HEK293 (cell line): Measurements from ENCODE around the gene SLC22A13.
A peak's percentile ranks its signal among the peaks of the same experiment; 100 is the strongest.
"Not testable (repeated sequence)": the region's sequence is repeated elsewhere in the genome, so short reads cannot be mapped to it uniquely, and the experiment has no call there.

Experiments
- CTCF ChIA-PET: fragments of 350-600 bp; formaldehyde crosslinking; extraction: SDS; loops from one replicate; lab custom pipeline; 2021; ENCODE audit warnings: antibody characterized with exemption; lab: Yijun Ruan, JAX
- POLR2A ChIA-PET: fragments of 300-600 bp; formaldehyde crosslinking; extraction: SDS; loops from one replicate; lab custom pipeline; 2020; ENCODE audit warnings: antibody characterized with exemption, inconsistent platforms; lab: Yijun Ruan, JAX
- H3K27ac ChIP-seq: fragments of 200-500 bp; sonication (Bioruptor generic); 2 replicates; pipeline ENCODE4 v1.5.1; 2014; ENCODE audit warnings: low read depth, low read length, control low read depth, inconsistent platforms; ENCODE audit errors: extremely low read depth
- H3K36me3 ChIP-seq, 2 experiments: fragments of 200-500 bp in 1 of 2; sonication (Bioruptor generic) in 1 of 2; 1 replicate in 1 of 2; 2 replicates in 1 of 2; pipeline ENCODE4 v1.5.1; 2014 to 2017; ENCODE audit warnings: inconsistent platforms in 2 of 2, low read length in 2 of 2; ENCODE audit not compliant: control insufficient read depth in 2 of 2, insufficient read depth in 1 of 2
- H3K4me1 ChIP-seq: fragments of 200-500 bp; sonication (Bioruptor generic); 2 replicates; pipeline ENCODE4 v1.5.1; 2014; ENCODE audit warnings: mild to moderate bottlenecking, low read length, inconsistent platforms; ENCODE audit not compliant: control insufficient read depth, insufficient read depth
- H3K4me3 ChIP-seq: 2 replicates; pipeline ENCODE4 v1.5.1; 2011; ENCODE audit warnings: low read depth, mild to moderate bottlenecking, control low read depth, low read length, moderate library complexity
- H3K9me3 ChIP-seq: fragments of 200-500 bp; sonication (Bioruptor generic); 2 replicates; pipeline ENCODE4 v1.5.1; 2014; ENCODE audit warnings: low read depth, low read length, inconsistent platforms; ENCODE audit not compliant: control insufficient read depth, insufficient read depth
- KLF7 ChIP-seq: fragments of 450-650 bp; formaldehyde crosslinking; IDR thresholded peaks from 2 replicates; pipeline ENCODE4 v1.5.1; 2016; ENCODE audit warnings: missing biosample characterization, missing genetic modification characterization, borderline replicate concordance
- ZBTB8A ChIP-seq: fragments of 450-650 bp; formaldehyde crosslinking; IDR thresholded peaks from 2 replicates; pipeline ENCODE4 v1.5.1; 2016; ENCODE audit warnings: missing biosample characterization, missing genetic modification characterization
- ZFP37 ChIP-seq: fragments of 450-650 bp; formaldehyde crosslinking; IDR thresholded peaks from 2 replicates; pipeline ENCODE4 v1.5.1; 2016; ENCODE audit warnings: missing biosample characterization, missing genetic modification characterization
- ZNF140 ChIP-seq: fragments of 450-650 bp; formaldehyde crosslinking; IDR thresholded peaks from 2 replicates; pipeline ENCODE4 v1.5.1; 2016; ENCODE audit warnings: missing biosample characterization, missing genetic modification characterization
- ZNF202 ChIP-seq: fragments of 450-650 bp; formaldehyde crosslinking; IDR thresholded peaks from 2 replicates; pipeline ENCODE4 v1.5.1; 2016; ENCODE audit warnings: missing biosample characterization, missing genetic modification characterization, borderline replicate concordance
- ZNF223 ChIP-seq: fragments of 450-650 bp; formaldehyde crosslinking; IDR thresholded peaks from 2 replicates; pipeline ENCODE4 v1.5.1; 2016; ENCODE audit warnings: missing biosample characterization, missing genetic modification characterization
- ZNF266 ChIP-seq: fragments of 450-650 bp; formaldehyde crosslinking; IDR thresholded peaks from 2 replicates; pipeline ENCODE4 v1.5.1; 2016; ENCODE audit warnings: missing biosample characterization, missing genetic modification characterization, low read depth
- ZNF292 ChIP-seq: fragments of 450-650 bp; formaldehyde crosslinking; IDR thresholded peaks from 2 replicates; pipeline ENCODE4 v1.5.1; 2016; ENCODE audit warnings: low read depth, missing biosample characterization, missing genetic modification characterization, borderline replicate concordance
- ZNF354C ChIP-seq: fragments of 450-650 bp; formaldehyde crosslinking; IDR thresholded peaks from 2 replicates; pipeline ENCODE4 v1.5.1; 2016; ENCODE audit warnings: missing biosample characterization, missing genetic modification characterization, low read depth, borderline replicate concordance
- ZNF426 ChIP-seq: fragments of 450-650 bp; formaldehyde crosslinking; IDR thresholded peaks from 2 replicates; pipeline ENCODE4 v1.5.1; 2017; ENCODE audit warnings: missing biosample characterization, missing genetic modification characterization, mild to moderate bottlenecking, inconsistent platforms, moderate library complexity
- ZNF433 ChIP-seq: fragments of 450-650 bp; formaldehyde crosslinking; IDR thresholded peaks from 2 replicates; pipeline ENCODE4 v1.5.1; 2016; ENCODE audit warnings: missing biosample characterization, missing genetic modification characterization, low read depth
- ZNF510 ChIP-seq: fragments of 450-650 bp; formaldehyde crosslinking; IDR thresholded peaks from 2 replicates; pipeline ENCODE4 v1.5.1; 2018; ENCODE audit warnings: mild to moderate bottlenecking, missing genetic modification characterization, missing biosample characterization; ENCODE audit not compliant: insufficient replicate concordance
- ZNF555 ChIP-seq: fragments of 450-650 bp; formaldehyde crosslinking; conservative IDR thresholded peaks from 2 replicates; pipeline ENCODE4 v1.5.1; 2017; ENCODE audit warnings: missing biosample characterization, mild to moderate bottlenecking, missing genetic modification characterization, inconsistent platforms
- ZNF558 ChIP-seq: fragments of 450-650 bp; formaldehyde crosslinking; IDR thresholded peaks from 2 replicates; pipeline ENCODE4 v1.5.1; 2016; ENCODE audit warnings: missing biosample characterization, missing genetic modification characterization
- ZNF560 ChIP-seq: fragments of 450-650 bp; formaldehyde crosslinking; IDR thresholded peaks from 2 replicates; pipeline ENCODE4 v1.5.1; 2017; ENCODE audit warnings: missing biosample characterization, missing genetic modification characterization, borderline replicate concordance
- ZNF623 ChIP-seq: fragments of 450-650 bp; formaldehyde crosslinking; IDR thresholded peaks from 2 replicates; pipeline ENCODE4 v1.5.1; 2016; ENCODE audit warnings: missing biosample characterization, missing genetic modification characterization
- ZNF629 ChIP-seq: fragments of 450-650 bp; formaldehyde crosslinking; IDR thresholded peaks from 2 replicates; pipeline ENCODE4 v1.5.1; 2017; ENCODE audit warnings: missing biosample characterization, missing genetic modification characterization
- ZNF654 ChIP-seq: fragments of 450-650 bp; formaldehyde crosslinking; IDR thresholded peaks from 2 replicates; pipeline ENCODE4 v1.5.1; 2016; ENCODE audit warnings: low read depth, missing biosample characterization, missing genetic modification characterization
- ZNF664 ChIP-seq: fragments of 450-650 bp; formaldehyde crosslinking; IDR thresholded peaks from 2 replicates; pipeline ENCODE4 v1.5.1; 2016; ENCODE audit warnings: missing biosample characterization, missing genetic modification characterization
- ZXDB ChIP-seq: fragments of 450-650 bp; formaldehyde crosslinking; IDR thresholded peaks from 2 replicates; pipeline ENCODE4 v1.5.1; 2016; ENCODE audit warnings: missing biosample characterization, missing genetic modification characterization
- TF ChIP-seq, protein P1 (sequence below): fragments of 450-650 bp; formaldehyde crosslinking; conservative IDR thresholded peaks from 2 replicates; pipeline ENCODE4 v1.5.1; 2016; ENCODE audit warnings: low read depth, missing biosample characterization, missing genetic modification characterization
- TF ChIP-seq, protein P2 (sequence below): fragments of 450-650 bp; formaldehyde crosslinking; conservative IDR thresholded peaks from 2 replicates; pipeline ENCODE4 v1.5.1; 2016; ENCODE audit warnings: low read depth, missing biosample characterization, missing genetic modification characterization
- TF ChIP-seq, protein P3 (sequence below): fragments of 450-650 bp; formaldehyde crosslinking; IDR thresholded peaks from 2 replicates; pipeline ENCODE4 v1.5.1; 2016; ENCODE audit warnings: missing biosample characterization, missing genetic modification characterization
- TF ChIP-seq, protein P4 (sequence below): fragments of 450-650 bp; formaldehyde crosslinking; IDR thresholded peaks from 2 replicates; pipeline ENCODE4 v1.5.1; 2016; ENCODE audit warnings: missing biosample characterization, missing genetic modification characterization

SLC22A13 gene

DNA sequence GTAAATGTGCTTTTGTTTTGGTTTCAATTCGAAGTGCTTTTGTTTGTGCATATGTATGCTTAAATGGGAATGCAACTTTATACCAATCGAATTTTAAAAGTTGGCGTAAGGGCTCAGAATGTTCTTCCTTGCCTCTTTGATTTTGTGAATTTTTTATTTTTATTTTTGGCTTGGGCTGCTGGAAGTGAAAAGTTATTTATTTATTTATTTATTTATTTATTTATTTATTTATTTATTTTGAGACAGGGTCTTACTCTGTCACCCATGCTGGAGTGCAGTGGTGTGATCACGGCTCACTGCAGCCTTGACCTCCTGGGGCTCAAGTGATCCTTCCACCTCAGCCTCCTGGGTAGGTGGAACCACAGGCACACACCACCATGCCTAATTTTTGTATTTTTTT is 22.8 kb upstream of the SLC22A13 start:
- H3K4me3 ChIP-seq, H3K27ac ChIP-seq, H3K9me3 ChIP-seq, H3K4me1 ChIP-seq, POLR2A ChIA-PET, CTCF ChIA-PET: not testable (repeated sequence)
- H3K36me3 ChIP-seq = peaks cover 0 to 43% of the 10 kb centered on the region in 2 experiments; a peak in 1 of 3 replicates
- peak; percentile 89 for TF ChIP-seq ZNF426 (tag by site-specific recombination)
- TF ChIP-seq, protein P1, sequence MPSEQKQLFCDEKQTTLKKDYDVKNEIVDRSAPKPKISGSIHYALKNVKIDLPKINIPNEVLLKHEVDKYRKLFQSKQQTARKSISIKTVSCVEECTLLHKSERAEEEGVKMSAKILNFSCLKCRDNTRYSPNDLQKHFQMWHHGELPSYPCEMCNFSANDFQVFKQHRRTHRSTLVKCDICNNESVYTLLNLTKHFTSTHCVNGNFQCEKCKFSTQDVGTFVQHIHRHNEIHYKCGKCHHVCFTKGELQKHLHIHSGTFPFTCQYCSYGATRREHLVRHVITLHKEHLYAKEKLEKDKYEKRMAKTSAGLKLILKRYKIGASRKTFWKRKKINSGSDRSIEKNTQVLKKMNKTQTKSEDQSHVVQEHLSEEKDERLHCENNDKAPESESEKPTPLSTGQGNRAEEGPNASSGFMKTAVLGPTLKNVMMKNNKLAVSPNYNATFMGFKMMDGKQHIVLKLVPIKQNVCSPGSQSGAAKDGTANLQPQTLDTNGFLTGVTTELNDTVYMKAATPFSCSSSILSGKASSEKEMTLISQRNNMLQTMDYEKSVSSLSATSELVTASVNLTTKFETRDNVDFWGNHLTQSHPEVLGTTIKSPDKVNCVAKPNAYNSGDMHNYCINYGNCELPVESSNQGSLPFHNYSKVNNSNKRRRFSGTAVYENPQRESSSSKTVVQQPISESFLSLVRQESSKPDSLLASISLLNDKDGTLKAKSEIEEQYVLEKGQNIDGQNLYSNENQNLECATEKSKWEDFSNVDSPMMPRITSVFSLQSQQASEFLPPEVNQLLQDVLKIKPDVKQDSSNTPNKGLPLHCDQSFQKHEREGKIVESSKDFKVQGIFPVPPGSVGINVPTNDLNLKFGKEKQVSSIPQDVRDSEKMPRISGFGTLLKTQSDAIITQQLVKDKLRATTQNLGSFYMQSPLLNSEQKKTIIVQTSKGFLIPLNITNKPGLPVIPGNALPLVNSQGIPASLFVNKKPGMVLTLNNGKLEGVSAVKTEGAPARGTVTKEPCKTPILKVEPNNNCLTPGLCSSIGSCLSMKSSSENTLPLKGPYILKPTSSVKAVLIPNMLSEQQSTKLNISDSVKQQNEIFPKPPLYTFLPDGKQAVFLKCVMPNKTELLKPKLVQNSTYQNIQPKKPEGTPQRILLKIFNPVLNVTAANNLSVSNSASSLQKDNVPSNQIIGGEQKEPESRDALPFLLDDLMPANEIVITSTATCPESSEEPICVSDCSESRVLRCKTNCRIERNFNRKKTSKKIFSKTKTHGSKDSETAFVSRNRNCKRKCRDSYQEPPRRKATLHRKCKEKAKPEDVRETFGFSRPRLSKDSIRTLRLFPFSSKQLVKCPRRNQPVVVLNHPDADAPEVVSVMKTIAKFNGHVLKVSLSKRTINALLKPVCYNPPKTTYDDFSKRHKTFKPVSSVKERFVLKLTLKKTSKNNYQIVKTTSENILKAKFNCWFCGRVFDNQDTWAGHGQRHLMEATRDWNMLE (tag by site-specific recombination) = peak; percentile 93
- peak; percentile 75 for TF ChIP-seq ZNF664 (tag by site-specific recombination)
- TF ChIP-seq ZBTB8A (tag by site-specific recombination) = peak; percentile 67; the same call in 1 of the 2 replicates
- peak; percentile 61; the same call in 1 of the 2 replicates for TF ChIP-seq ZXDB (tag by site-specific recombination)
- TF ChIP-seq, protein P2, sequence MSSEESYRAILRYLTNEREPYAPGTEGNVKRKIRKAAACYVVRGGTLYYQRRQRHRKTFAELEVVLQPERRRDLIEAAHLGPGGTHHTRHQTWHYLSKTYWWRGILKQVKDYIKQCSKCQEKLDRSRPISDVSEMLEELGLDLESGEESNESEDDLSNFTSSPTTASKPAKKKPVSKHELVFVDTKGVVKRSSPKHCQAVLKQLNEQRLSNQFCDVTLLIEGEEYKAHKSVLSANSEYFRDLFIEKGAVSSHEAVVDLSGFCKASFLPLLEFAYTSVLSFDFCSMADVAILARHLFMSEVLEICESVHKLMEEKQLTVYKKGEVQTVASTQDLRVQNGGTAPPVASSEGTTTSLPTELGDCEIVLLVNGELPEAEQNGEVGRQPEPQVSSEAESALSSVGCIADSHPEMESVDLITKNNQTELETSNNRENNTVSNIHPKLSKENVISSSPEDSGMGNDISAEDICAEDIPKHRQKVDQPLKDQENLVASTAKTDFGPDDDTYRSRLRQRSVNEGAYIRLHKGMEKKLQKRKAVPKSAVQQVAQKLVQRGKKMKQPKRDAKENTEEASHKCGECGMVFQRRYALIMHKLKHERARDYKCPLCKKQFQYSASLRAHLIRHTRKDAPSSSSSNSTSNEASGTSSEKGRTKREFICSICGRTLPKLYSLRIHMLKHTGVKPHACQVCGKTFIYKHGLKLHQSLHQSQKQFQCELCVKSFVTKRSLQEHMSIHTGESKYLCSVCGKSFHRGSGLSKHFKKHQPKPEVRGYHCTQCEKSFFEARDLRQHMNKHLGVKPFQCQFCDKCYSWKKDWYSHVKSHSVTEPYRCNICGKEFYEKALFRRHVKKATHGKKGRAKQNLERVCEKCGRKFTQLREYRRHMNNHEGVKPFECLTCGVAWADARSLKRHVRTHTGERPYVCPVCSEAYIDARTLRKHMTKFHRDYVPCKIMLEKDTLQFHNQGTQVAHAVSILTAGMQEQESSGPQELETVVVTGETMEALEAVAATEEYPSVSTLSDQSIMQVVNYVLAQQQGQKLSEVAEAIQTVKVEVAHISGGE (tag by site-specific recombination) = peak; percentile 79
- TF ChIP-seq ZNF555 = peak; percentile 84
- peak; percentile 76 for TF ChIP-seq ZNF623 (tag by site-specific recombination)
- peak; percentile 47 for TF ChIP-seq ZNF654 (tag by site-specific recombination)
- peak; percentile 81 for TF ChIP-seq ZNF140
- TF ChIP-seq ZNF223 (tag by site-specific recombination) = 0 out of 2 replicates have a peak, but pooled peaks have one; percentile 23
- peak; percentile 70 for TF ChIP-seq ZNF560 (tag by site-specific recombination)
- peak; percentile 50; the same call in 1 of the 2 replicates for TF ChIP-seq ZNF433 (tag by site-specific recombination)
- 0 out of 2 replicates have a peak, but pooled peaks have one; percentile 47 for TF ChIP-seq ZNF292
- peak; percentile 66; the same call in 1 of the 2 replicates for TF ChIP-seq ZNF558 (tag by site-specific recombination)
- peak; percentile 65; the same call in 1 of the 2 replicates for TF ChIP-seq ZNF202 (tag by site-specific recombination)
- TF ChIP-seq ZNF354C = 0 out of 2 replicates have a peak, but pooled peaks have one; percentile 29
- TF ChIP-seq, protein P3, sequence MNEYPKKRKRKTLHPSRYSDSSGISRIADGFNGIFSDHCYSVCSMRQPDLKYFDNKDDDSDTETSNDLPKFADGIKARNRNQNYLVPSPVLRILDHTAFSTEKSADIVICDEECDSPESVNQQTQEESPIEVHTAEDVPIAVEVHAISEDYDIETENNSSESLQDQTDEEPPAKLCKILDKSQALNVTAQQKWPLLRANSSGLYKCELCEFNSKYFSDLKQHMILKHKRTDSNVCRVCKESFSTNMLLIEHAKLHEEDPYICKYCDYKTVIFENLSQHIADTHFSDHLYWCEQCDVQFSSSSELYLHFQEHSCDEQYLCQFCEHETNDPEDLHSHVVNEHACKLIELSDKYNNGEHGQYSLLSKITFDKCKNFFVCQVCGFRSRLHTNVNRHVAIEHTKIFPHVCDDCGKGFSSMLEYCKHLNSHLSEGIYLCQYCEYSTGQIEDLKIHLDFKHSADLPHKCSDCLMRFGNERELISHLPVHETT (tag by site-specific recombination) = 0 out of 2 replicates have a peak, but pooled peaks have one; percentile 57
- peak; percentile 66; the same call in 1 of the 2 replicates for TF ChIP-seq ZNF266 (tag by site-specific recombination)
- TF ChIP-seq, protein P4, sequence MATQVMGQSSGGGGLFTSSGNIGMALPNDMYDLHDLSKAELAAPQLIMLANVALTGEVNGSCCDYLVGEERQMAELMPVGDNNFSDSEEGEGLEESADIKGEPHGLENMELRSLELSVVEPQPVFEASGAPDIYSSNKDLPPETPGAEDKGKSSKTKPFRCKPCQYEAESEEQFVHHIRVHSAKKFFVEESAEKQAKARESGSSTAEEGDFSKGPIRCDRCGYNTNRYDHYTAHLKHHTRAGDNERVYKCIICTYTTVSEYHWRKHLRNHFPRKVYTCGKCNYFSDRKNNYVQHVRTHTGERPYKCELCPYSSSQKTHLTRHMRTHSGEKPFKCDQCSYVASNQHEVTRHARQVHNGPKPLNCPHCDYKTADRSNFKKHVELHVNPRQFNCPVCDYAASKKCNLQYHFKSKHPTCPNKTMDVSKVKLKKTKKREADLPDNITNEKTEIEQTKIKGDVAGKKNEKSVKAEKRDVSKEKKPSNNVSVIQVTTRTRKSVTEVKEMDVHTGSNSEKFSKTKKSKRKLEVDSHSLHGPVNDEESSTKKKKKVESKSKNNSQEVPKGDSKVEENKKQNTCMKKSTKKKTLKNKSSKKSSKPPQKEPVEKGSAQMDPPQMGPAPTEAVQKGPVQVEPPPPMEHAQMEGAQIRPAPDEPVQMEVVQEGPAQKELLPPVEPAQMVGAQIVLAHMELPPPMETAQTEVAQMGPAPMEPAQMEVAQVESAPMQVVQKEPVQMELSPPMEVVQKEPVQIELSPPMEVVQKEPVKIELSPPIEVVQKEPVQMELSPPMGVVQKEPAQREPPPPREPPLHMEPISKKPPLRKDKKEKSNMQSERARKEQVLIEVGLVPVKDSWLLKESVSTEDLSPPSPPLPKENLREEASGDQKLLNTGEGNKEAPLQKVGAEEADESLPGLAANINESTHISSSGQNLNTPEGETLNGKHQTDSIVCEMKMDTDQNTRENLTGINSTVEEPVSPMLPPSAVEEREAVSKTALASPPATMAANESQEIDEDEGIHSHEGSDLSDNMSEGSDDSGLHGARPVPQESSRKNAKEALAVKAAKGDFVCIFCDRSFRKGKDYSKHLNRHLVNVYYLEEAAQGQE (tag by site-specific recombination) = peak; percentile 78
- peak; percentile 47; the same call in 1 of the 2 replicates for TF ChIP-seq KLF7 (tag by site-specific recombination)
- TF ChIP-seq ZNF629 (tag by site-specific recombination) = peak; percentile 48; the same call in 1 of the 2 replicates
- TF ChIP-seq ZNF510 (tag by site-specific recombination) = peak; percentile 79
- peak; percentile 58; the same call in 1 of the 2 replicates for TF ChIP-seq ZFP37 (tag by site-specific recombination)
